Measurements from ENCODE around the gene PPEF2.

PPEF2 gene

GRCh38 chr4:75831856-75832405 lies 70.3 kb downstream of the PPEF2 start:
- DNase-seq = peak; percentile 19

DNA sequence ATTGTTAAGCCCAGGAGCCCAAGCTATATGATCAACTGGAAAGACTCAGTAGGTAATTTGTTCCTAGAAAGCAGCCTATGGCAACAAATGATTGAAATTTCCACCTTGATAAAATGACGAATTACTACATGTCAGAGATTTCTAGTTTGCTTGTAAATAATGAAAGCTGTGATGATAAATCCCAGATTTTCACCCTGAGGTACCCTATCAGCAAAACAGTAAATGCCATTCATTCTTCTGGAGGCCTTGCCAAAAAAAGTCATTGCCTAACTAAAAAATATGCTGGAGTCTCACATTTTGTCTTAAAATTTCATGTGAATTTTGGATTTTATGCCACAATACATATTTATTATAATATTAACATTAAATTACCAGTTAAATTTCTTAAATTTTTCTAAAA lies 71.3 kb downstream of the PPEF2 start:
- no peak for DNase-seq

- DNase-seq = no peak
Measured at GRCh38 chr4:75823812-75824211, 78.4 kb downstream of the PPEF2 start.

GRCh38 chr4:75822416-75822815 lies 79.8 kb downstream of the PPEF2 start:
- DNase-seq = no peak

DNA sequence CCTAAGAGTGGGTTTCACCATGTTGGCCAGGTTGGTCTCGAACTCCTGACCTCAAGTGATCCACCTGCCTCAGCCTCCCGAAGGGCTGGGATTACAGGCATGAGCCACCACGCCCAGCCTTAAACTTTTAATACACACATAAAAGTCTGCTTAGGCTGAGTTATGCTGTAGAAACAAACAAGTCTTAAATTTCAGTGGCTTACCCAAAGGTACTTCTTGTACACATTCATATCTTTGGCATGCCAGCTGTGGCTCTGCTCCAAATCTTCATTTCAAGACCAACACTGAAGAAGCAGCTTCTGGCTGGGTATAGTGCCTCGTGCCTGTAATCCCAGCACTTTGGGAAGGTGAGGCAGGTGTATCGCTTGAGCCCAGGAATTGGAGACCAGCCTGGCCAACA lies 80.3 kb downstream of the PPEF2 start:
- DNase-seq = no peak

DNA sequence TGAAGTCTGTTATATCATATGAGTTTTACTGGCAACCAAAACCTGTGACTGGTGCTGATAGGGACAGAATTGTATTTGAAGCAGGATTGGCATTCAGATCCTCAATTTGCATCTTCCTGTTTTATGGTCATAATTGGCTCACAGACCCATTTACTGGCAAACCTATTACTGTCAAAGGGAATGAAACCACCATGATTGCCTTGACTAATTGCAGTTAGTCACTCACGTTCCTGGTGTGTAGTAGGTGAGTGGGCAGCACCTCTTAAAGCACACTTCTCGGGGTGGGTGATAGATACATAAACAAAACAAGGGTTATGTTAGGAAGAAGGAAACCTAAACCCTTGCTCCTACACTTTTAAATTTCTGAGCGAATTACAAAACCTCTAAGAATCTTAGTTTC lies 81.0 kb downstream of the PPEF2 start:
- DNase-seq = no peak

GRCh38 chr4:75820676-75821075 lies 81.6 kb downstream of the PPEF2 start:
- DNase-seq = no peak

- no peak for DNase-seq
Measured at GRCh38 chr4:75820197-75820596, 82.1 kb downstream of the PPEF2 start.

- DNase-seq = no peak
Measured at GRCh38 chr4:75819121-75819520, 83.1 kb downstream of the PPEF2 start.

DNA sequence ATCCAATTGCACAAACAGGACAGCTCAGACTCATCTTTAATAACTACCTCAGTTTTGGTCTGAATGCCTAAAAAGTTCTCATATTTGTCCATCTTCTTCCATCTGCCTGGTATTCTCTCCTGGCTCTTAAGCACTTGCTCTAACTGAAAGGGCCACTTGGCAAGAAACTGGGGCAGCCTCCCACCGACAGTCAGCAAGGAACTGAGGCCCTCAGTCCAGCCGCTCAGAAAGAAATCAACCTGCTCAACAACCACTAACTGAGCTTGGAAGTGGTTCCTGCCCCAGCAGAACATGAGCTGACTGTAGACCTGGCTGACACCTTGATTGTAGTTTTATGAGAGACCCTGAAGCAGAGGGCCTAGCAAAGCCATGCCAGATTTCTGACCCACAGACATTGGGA lies 84.4 kb downstream of the PPEF2 start:
- DNase-seq = no peak

All from GDM1 (cell line).